AG04449 (cell line): ENCODE results near the gene KLHL5.

Experiments used
- CTCF ChIA-PET: fragments of 350-600 bp; formaldehyde crosslinking; extraction: SDS; loops from one replicate; lab custom pipeline; 2021; ENCODE audit warnings: antibody characterized with exemption; lab: Yijun Ruan, JAX
- POLR2A ChIA-PET: fragments of 400-600, 350-600 bp; formaldehyde crosslinking; extraction: SDS; loops from one replicate; lab custom pipeline; 2020; ENCODE audit warnings: antibody characterized with exemption, inconsistent platforms; lab: Yijun Ruan, JAX
- DNase-seq: peaks from one replicate; pipeline ENCODE4 v3.0.0-alpha.2; 2010; ENCODE audit warnings: low read depth, low spot score
- H3K4me3 ChIP-seq: 2 replicates; pipeline ENCODE4 v1.5.1; 2011; ENCODE audit warnings: low read depth, mild to moderate bottlenecking, control low read depth, low read length
- TF ChIP-seq, protein P1 (sequence below): IDR thresholded peaks from one replicate; pipeline ENCODE4 v1.5.1; 2011; ENCODE audit warnings: mild to moderate bottlenecking, moderate library complexity, low read length, control low read depth, inconsistent platforms; ENCODE audit not compliant: insufficient read depth; ENCODE audit errors: missing control alignments

The KLHL5 gene

GRCh38 chr4:39032218-39033085 lies 29.6 kb upstream of the KLHL5 start, which contains the start of gene TMEM156:
Gene TMEM156, minus strand, starts transcription at chr4:39032409. Its CDS starts 96 bp downstream, at chr4:39032313.
- ChIA-PET CTCF (no interaction called here), POLR2A (no interaction called here)
- DNase-seq = no peak
- H3K4me3 ChIP-seq = no peak within 1 kb of the TSS
- TF ChIP-seq, protein P1, sequence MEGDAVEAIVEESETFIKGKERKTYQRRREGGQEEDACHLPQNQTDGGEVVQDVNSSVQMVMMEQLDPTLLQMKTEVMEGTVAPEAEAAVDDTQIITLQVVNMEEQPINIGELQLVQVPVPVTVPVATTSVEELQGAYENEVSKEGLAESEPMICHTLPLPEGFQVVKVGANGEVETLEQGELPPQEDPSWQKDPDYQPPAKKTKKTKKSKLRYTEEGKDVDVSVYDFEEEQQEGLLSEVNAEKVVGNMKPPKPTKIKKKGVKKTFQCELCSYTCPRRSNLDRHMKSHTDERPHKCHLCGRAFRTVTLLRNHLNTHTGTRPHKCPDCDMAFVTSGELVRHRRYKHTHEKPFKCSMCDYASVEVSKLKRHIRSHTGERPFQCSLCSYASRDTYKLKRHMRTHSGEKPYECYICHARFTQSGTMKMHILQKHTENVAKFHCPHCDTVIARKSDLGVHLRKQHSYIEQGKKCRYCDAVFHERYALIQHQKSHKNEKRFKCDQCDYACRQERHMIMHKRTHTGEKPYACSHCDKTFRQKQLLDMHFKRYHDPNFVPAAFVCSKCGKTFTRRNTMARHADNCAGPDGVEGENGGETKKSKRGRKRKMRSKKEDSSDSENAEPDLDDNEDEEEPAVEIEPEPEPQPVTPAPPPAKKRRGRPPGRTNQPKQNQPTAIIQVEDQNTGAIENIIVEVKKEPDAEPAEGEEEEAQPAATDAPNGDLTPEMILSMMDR = no peak

GRCh38 chr4:39036172-39036571 lies 25.9 kb upstream of the KLHL5 start:
- DNase-seq = peak; percentile 53
- no peak overlapping the region for H3K4me3 ChIP-seq
- ChIA-PET CTCF (no interaction called here), POLR2A (no interaction called here)
- TF ChIP-seq, protein P1 = no peak

- H3K4me3 ChIP-seq = no peak overlapping the region
- POLR2A ChIA-PET = no interaction called here
- TF ChIP-seq, protein P1 = no peak
- CTCF ChIA-PET = interaction anchor here (1.4 kb wide), 1 partner anchor 9 kb away, joined by 3 read pairs; no protein-coding TSS in a partner anchor
- no peak for DNase-seq
Observed at GRCh38 chr4:39037491-39037825, 24.6 kb upstream of the KLHL5 start.

DNA sequence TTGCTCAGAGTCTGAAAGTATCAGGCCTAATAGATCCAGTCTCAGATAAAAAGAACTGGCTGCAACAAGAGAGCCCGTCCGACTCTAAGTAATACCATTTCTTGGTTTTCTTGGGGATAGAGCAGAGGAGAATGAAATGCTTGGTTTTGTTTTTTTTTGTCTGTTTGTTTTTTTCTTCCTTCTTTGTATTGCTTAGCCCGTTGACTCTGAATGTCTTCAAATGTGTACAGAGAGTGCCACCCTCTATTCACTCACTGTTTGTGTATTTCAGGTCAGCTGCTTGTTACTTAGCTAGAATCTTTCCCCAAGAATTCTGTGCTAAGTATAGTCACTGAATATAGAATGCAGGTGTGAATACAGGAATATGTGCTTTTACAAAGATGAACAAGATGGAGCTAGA lies 24.1 kb upstream of the KLHL5 start:
- POLR2A ChIA-PET = no interaction called here
- DNase-seq = no peak
- TF ChIP-seq, protein P1 = no peak
- no peak overlapping the region for H3K4me3 ChIP-seq
- CTCF ChIA-PET = interaction anchor here (1.4 kb wide), 1 partner anchor 9 kb away, joined by 3 read pairs; no protein-coding TSS in a partner anchor

- POLR2A ChIA-PET = no interaction called here
- CTCF ChIA-PET = no interaction called here
- H3K4me3 ChIP-seq = no peak overlapping the region
- TF ChIP-seq, protein P1 = no peak
- DNase-seq = no peak
Observed at GRCh38 chr4:39039108-39039507, 22.9 kb upstream of the KLHL5 start.

- TF ChIP-seq, protein P1 = no peak
- ChIA-PET CTCF (interaction anchor here (1.0 to 2.6 kb wide), 3 partner anchors 13 to 72 kb away, joined by 3 to 8 read pairs (median 7); no protein-coding TSS in a partner anchor), POLR2A (no interaction called here)
- DNase-seq = no peak
- no peak overlapping the region for H3K4me3 ChIP-seq
Observed at GRCh38 chr4:39042366-39042765, 19.7 kb upstream of the KLHL5 start.
